Lung microvascular endothelial cell (primary cell): ENCODE results near the gene RASSF4. TPM values are rescaled to one million over a fixed set of nuclear protein-coding genes. Genes with fewer than 3 reads are reported as not detected.

ENCODE experiments used
- DNase-seq, 2 donors: peaks; one replicate each; pipeline versions ENCODE4 v3.0.0 to v3.0.0-alpha.2; 2010; ENCODE audit warnings: low read depth in 2 of 2
- total RNA-seq: library from RNA; depleted of rRNA; stranded (reverse); fragments of >200 nt; gene quantifications from 2 replicates; pipeline ENCODE4 v1.2.1, GENCODE V29; 2014

RASSF4 gene, protein sequence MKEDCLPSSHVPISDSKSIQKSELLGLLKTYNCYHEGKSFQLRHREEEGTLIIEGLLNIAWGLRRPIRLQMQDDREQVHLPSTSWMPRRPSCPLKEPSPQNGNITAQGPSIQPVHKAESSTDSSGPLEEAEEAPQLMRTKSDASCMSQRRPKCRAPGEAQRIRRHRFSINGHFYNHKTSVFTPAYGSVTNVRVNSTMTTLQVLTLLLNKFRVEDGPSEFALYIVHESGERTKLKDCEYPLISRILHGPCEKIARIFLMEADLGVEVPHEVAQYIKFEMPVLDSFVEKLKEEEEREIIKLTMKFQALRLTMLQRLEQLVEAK
- 6.1 and 14.1 TPM in 2 replicates for total RNA-seq

- DNase-seq: peak; percentile 85 to 87
Observed at GRCh38 chr10:44959247-44960087, at the start of gene RASSF4. Gene RASSF4 (plus strand): TSS chr10:44959802. CDS start chr10:44970203, 10,401 bp downstream.

DNA sequence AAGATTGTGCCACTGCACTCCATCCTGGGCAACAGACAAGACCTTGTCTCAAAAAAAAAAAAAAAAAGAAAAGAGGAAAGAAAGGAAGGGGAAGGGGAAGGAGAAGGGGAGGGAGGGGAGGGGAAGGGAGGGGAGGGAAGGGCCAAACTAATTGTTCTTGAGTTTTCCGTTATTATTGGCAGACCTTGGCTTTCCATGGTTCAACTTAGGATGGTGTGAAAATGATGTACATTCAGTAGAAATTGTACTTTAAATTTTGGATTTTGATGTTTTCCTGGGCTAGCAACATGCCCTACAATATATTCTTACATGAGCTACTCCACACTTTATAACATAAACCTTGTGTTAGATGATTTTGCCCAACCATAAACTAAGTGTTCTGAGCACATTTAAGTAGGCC, 49.7 kb upstream of the RASSF4 start:
- no peak for DNase-seq

GRCh38 chr10:44910602-44911001, 49.0 kb upstream of the RASSF4 start:
- no peak for DNase-seq

DNA sequence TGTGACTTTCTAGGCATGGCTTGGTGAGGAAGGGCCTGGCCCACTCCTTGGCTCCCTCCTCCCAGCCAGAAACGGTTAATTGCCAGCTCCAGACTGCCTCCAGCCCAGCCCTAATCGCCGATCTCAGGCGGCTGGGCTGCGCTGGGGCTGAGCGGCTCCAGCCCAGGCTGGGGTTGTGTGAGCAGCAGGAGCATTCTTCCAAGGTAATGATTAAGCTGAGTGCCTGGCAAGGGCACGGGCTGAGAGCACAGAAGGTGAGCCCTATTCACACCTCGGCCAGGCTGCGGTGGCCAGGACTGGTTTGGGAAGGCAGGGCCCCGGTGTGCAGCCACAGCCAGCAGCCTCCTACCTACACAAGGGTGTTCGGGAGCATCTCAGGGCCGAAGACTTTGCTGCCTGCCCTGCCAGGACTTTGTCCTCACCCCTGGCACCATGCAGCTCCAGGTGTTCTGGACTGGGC, 48.5 kb upstream of the RASSF4 start, which contains the start of gene TMEM72:
Gene TMEM72, plus strand, starts transcription at position 257 of the 460 bp plus-strand sequence. Its CDS starts 176 bp downstream, at position 433.
- DNase-seq: no peak

GRCh38 chr10:44911951-44912350, 47.7 kb upstream of the RASSF4 start:
- no peak for DNase-seq

DNA sequence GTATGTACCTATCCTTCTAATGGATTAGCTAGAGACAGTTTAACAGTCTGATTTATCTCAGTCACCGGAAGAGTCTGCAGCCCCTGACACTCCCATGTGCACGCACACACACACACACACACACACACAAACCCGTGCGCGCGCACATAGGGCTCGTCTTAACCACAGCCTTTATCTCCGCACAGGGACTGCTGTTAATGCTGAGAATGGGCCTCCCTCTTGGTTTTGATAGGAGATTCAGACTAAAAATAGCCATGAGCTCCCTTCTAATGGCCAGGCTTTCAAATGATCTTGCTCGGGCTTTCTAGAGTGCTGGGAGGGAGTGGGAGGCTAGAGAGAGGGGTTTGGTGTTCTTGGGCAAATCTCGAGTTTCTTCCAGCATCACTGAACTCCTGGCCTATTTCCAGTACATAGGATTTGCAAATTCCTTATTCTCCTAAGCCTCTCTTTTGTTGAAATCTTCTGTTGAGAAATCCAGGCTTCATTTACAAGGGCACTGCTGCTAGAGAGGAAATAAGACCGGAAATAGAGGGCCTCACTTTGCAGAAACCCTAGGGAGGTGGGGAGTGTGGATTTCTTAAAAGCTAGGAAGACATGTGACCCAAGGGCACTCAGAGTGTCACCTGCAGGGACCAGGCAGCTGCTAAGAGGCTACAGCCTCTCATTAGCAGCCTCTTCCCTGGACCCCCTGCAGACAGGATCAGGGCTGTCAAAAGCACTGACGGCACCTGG, 46.1 kb upstream of the RASSF4 start:
- no peak for DNase-seq

DNA sequence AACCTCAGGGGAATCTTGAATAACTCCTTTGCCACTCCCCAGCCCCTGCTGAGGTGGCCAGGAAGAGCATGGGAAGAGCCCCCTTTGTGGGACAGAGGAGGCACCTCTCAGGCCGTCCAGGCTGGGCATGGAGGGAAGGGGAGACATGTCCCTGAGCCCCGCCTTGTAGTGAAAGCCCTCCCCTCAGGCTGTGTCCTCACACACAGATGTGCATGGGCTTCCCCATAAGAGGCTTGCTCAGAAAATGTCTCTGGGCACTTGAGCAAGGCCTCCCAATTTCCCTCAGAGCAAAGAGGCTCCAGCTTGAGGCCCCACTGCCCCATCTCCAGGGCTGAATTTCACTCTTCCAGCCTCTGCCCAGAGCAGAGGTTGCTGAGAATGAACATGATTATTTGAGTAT, 44.7 kb upstream of the RASSF4 start:
- no peak for DNase-seq

DNA sequence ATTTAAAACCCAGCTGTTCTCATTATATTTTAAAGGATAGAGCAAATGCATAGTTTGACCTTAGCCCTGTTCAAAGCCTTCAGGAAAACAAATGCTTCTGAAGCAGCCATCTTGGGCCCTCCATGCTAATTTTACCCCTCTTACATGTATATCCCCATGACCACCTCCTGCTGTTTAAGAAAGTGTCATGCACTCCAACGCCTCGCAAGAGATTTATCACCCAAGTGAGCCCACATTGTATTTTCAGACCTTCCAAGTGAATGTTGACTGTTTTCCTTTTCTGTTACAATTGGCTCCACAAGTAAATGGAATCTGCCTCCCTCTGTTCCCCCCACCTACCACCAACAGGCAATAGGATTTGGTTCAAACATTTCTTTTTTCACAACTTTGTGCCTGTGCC, 43.2 kb upstream of the RASSF4 start:
- DNase-seq: no peak

DNA sequence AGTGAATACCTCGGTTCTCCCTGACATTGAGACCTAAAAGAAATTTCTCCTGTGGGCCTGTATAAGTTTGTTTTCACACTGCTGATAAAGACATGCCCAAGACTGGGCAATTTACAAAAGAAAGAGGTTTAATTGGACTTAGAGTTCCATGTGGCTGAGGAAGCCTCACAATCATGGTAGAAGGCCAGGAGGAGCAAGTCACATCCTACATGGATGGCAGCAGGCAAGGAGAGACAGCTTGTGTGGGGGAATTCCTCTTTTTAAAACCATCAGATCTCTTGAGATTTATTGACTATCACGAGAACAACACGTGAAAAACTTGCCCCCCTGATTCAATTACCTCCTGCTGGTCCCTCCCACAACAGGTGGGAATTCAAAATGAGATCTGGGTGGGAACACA, 41.8 kb upstream of the RASSF4 start:
- no peak for DNase-seq

DNA sequence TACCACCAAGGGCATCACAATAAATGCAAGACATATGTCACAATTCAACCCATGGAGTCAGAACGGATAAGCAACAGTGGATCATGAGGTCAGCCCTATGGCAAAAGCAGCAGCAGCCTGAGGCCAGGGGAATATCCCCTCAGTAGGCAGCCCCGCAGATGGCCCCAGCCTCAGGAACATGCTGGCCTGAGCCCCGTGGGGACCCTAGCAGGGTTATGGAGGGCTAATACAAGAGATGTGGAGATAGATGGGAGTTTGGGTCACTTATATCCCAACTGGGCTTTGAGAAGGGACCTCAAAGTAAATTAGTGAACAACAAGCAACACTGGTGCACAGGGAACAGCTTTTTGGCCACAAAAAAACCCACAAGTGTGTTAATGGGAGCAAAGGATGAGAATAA, 39.4 kb upstream of the RASSF4 start:
- DNase-seq: no peak

DNA sequence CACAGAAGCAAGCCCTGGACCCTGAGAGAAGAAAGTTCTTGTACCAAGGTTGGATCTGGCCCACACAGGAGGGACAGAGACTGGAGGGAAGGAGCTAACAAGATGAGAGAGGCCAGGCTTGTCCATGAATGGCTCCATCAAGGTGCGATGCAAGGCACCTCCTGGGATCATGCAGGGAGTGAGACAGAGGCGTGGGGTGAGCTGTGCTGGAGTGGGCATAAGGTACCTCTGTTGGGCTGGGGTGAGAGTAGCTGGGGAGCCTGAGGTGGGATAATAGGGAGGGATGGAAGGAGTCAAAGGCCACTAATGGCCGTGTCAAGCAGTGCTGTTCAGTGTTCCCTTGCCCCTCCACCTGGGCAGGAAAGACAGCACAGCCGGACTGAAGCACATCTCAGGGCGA, 38.5 kb upstream of the RASSF4 start:
- DNase-seq: no peak

- no peak for DNase-seq
Observed at GRCh38 chr10:44921506-44921905, 38.1 kb upstream of the RASSF4 start.

- DNase-seq: no peak
Observed at GRCh38 chr10:44922021-44922420, 37.6 kb upstream of the RASSF4 start.

DNA sequence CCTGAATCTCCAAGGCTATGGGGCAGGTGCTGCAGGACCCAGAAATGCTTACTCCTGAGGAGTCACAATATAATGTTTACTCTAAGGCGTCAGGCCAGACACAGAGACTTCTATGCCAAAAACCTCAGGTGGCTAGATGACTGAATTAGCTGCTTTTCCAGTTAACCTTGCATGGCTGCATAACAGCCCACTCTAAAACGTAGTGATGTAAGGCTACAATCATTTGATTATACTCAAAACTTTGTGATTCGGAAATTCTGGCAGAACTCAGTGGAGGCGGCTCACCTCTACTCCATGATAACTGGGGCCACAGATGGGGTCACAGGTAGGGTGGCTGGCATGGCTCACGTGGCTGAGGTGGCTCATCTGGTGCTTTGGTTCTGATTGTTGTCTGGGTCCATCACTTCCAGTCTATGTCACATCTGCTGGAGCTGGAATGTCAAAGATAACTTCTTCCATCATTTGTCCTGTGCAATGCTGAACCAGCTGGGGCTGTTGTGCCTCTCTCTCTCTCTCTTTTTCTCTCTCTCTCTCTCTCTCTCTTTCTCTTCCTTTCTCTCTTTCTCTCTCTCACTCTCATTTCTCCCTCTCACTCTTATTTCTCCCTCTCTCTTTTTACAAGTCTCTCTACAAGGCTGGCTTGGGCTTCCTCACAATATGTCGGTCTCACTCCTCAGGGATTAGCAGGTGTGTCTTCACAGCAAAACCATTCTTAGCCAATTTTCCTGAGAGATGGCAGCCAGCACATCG, 36.6 kb upstream of the RASSF4 start:
- DNase-seq: no peak

- no peak for DNase-seq
Observed at GRCh38 chr10:44923611-44924010, 36.0 kb upstream of the RASSF4 start.

- no peak for DNase-seq
Observed at GRCh38 chr10:44924261-44925040, 35.2 kb upstream of the RASSF4 start.

DNA sequence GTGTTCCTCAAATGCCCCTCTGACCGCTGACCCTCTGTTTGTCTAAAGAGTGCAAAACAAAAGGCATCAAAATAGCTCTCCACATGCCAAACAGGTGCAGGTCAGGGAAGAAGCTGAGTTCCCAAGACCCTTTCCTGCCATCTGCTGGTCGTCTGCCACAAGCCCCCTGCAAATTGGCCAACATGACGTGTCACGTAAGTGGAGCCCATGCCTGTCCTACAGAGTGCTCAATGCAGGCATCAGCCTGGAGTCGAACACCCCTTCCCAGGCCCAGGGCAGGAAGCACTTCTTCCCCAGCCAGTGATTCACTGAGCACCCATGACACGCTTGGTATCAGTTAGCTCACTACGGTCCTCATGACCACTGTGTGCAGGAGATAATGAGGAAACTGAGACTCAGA, 34.4 kb upstream of the RASSF4 start:
- peak; percentile 14 to 17 for DNase-seq

- DNase-seq: no peak
Observed at GRCh38 chr10:44925811-44926750, 33.5 kb upstream of the RASSF4 start.

DNA sequence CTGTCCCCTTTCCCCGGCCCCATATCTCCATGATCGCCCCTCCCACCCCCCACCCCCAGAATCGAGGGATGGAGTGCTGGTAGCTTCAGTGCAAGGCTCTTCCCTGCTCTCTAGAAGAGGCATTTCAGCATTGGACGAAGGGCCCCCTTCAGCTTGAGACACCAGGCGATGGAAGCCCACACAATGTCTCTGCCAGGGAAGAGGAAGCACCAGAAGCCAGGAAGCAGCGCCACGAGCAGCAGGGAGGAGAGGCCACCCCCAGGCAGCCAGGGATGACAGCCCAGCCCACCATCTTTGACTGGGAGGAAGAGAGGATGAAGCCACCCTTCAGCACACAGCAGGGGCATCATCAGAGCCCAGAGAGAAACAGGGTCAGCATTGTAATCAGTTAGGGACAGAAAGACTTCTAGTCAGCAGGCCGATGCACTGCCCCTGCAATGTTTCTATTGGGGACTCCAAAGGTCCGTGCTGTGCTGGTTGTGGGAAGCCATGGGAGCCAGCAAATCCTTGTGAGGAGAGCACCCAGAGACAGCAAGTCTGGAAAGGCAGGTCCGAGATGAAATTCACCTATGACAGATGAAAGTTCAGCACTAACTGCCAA, 32.8 kb upstream of the RASSF4 start:
- DNase-seq: no peak
